ENCODE measurements around the gene PPP2R5C. TPM values are rescaled to one million over a fixed set of nuclear protein-coding genes. Genes with fewer than 3 reads are reported as not detected.

PPP2R5C gene
- polyA plus RNA-seq, 10 donors = 62.4 to 77.6 (median 72.6) TPM

- DNase-seq = no peak
Observed at GRCh38 chr14:101862177-101862576, 100.7 kb downstream of the PPP2R5C start.

- no peak for DNase-seq
Observed at GRCh38 chr14:101862711-101863110, 101.2 kb downstream of the PPP2R5C start.

- DNase-seq = no peak
Observed at GRCh38 chr14:101865288-101865687, 103.8 kb downstream of the PPP2R5C start.

- no peak for DNase-seq
Observed at GRCh38 chr14:101867854-101868253, 106.3 kb downstream of the PPP2R5C start.

GRCh38 chr14:101869217-101869616, 107.7 kb downstream of the PPP2R5C start:
- no peak for DNase-seq

GRCh38 chr14:101870273-101870939, 108.9 kb downstream of the PPP2R5C start:
- no peak for DNase-seq

GRCh38 chr14:101872346-101872745, 110.8 kb downstream of the PPP2R5C start:
- no peak for DNase-seq

GRCh38 chr14:101873076-101873825, 111.7 kb downstream of the PPP2R5C start:
- DNase-seq = no peak

- DNase-seq = no peak
Observed at GRCh38 chr14:101873991-101874390, 112.5 kb downstream of the PPP2R5C start.

GRCh38 chr14:101875041-101875726, 113.7 kb downstream of the PPP2R5C start:
- DNase-seq = no peak

- DNase-seq = peak in 1 of 3 donors; percentile 43
Observed at GRCh38 chr14:101875727-101876554, 114.4 kb downstream of the PPP2R5C start.

GRCh38 chr14:101876555-101876938, 115.0 kb downstream of the PPP2R5C start:
- peak; percentile 47 to 83 (median 67) for DNase-seq

GRCh38 chr14:101877766-101878165, 116.3 kb downstream of the PPP2R5C start:
- DNase-seq = no peak

GRCh38 chr14:101878211-101878821, 116.8 kb downstream of the PPP2R5C start:
- no peak for DNase-seq

GRCh38 chr14:101878822-101879528, 117.5 kb downstream of the PPP2R5C start:
- DNase-seq = no peak

GRCh38 chr14:101879529-101880336, 118.2 kb downstream of the PPP2R5C start:
- no peak for DNase-seq

- DNase-seq = no peak
Observed at GRCh38 chr14:101881426-101881825, 119.9 kb downstream of the PPP2R5C start.

GRCh38 chr14:101882141-101882935, 120.8 kb downstream of the PPP2R5C start:
- DNase-seq = no peak
